CD14-positive monocyte (primary cell): ENCODE results near the gene NCK1. TPM values are rescaled to one million over a fixed set of nuclear protein-coding genes. Genes with fewer than 3 reads are reported as not detected.
A peak's percentile ranks its signal among the peaks of the same experiment; 100 is the strongest.

Source experiments
- DNase-seq, 3 donors: peaks; one replicate each; pipeline ENCODE4 v3.0.0-alpha.2; 2011 to 2022
- H2AFZ ChIP-seq: 2 replicates; pipeline ENCODE4 v1.6.0; 2012; ENCODE audit warnings: mild to moderate bottlenecking, low read depth, low read length, inconsistent platforms; ENCODE audit not compliant: insufficient read depth, poor library complexity, severe bottlenecking
- H3K27ac ChIP-seq, 2 donors: 1 replicate in 1 of 2; 2 replicates in 1 of 2; pipeline ENCODE4 v1.5.1; 2012 to 2013; ENCODE audit warnings: low read length in 2 of 2, control low read depth in 1 of 2, inconsistent platforms in 1 of 2, low read depth in 1 of 2, mild to moderate bottlenecking in 1 of 2
- H3K27me3 ChIP-seq, 2 donors: one replicate each; pipeline versions ENCODE4 v1.6.0 to v1.6.1; 2011 to 2013; ENCODE audit warnings: low read length in 2 of 2; ENCODE audit not compliant: control insufficient read depth in 2 of 2, insufficient read depth in 2 of 2
- H3K36me3 ChIP-seq, 2 donors: replicated peaks in 1 of 2; 1 replicate in 1 of 2; 2 replicates in 1 of 2; pipeline versions ENCODE4 v1.5.1 to v1.6.1; 2012 to 2013; ENCODE audit warnings: low read length in 2 of 2, control low read depth in 1 of 2, inconsistent platforms in 1 of 2, mild to moderate bottlenecking in 1 of 2; ENCODE audit not compliant: insufficient read depth in 2 of 2, control insufficient read depth in 1 of 2
- H3K4me1 ChIP-seq, 2 donors: 1 replicate in 1 of 2; 2 replicates in 1 of 2; pipeline versions ENCODE4 v1.5.1 to v1.6.1; 2012 to 2013; ENCODE audit warnings: low read length in 2 of 2, control low read depth in 1 of 2, inconsistent platforms in 1 of 2, mild to moderate bottlenecking in 1 of 2, moderate library complexity in 1 of 2; ENCODE audit not compliant: insufficient read depth in 2 of 2, control insufficient read depth in 1 of 2
- H3K4me2 ChIP-seq: replicated peaks from 2 replicates; pipeline ENCODE3; 2012; ENCODE audit warnings: low read length, moderate library complexity, mild to moderate bottlenecking; ENCODE audit not compliant: poor library complexity, severe bottlenecking; ENCODE audit errors: extremely low read depth
- H3K4me3 ChIP-seq, 3 experiments: fragments of 200-600 bp in 1 of 3; sonication (generic) in 1 of 3; replicated peaks in 1 of 3; 1 replicate in 2 of 3; 2 replicates in 1 of 3; pipeline ENCODE4 v1.5.1; 2011 to 2013; ENCODE audit warnings: low read length in 3 of 3, mild to moderate bottlenecking in 3 of 3, control low read depth in 2 of 3, low read depth in 2 of 3, inconsistent platforms in 1 of 3, moderate library complexity in 1 of 3
- H3K79me2 ChIP-seq: 2 replicates; pipeline ENCODE4 v1.6.0; 2012; ENCODE audit warnings: mild to moderate bottlenecking, control low read depth, inconsistent platforms, low read length, moderate library complexity; ENCODE audit not compliant: insufficient read depth
- H3K9ac ChIP-seq: 2 replicates; pipeline ENCODE4 v1.6.0; 2017; ENCODE audit warnings: low read length, mild to moderate bottlenecking; ENCODE audit not compliant: insufficient read depth, poor library complexity, severe bottlenecking
- H3K9me3 ChIP-seq, 2 donors: replicated peaks in 1 of 2; 1 replicate in 1 of 2; 2 replicates in 1 of 2; pipeline versions ENCODE4 v1.5.1 to v1.6.1; 2012 to 2013; ENCODE audit warnings: low read length in 2 of 2, control low read depth in 1 of 2; ENCODE audit not compliant: control insufficient read depth in 1 of 2, insufficient read depth in 1 of 2
- H4K20me1 ChIP-seq: 2 replicates; pipeline ENCODE4 v1.6.0; 2012; ENCODE audit warnings: mild to moderate bottlenecking, low read length, control low read depth, moderate library complexity; ENCODE audit not compliant: insufficient read depth
- H3K27ac Mint-ChIP-seq, 7 donors: one replicate each; pipeline ENCODE4 v1.8.0; 2020; ENCODE audit warnings: mild to moderate bottlenecking in 7 of 7, mixed read lengths in 7 of 7, moderate library complexity in 6 of 7, inconsistent platforms in 2 of 7
- H3K27me3 Mint-ChIP-seq, 3 donors: one replicate each; pipeline ENCODE4 v1.8.0; 2021 to 2022; ENCODE audit warnings: low read depth in 3 of 3, mild to moderate bottlenecking in 3 of 3, mixed read lengths in 3 of 3, moderate library complexity in 3 of 3, inconsistent platforms in 1 of 3
- H3K36me3 Mint-ChIP-seq, 2 donors: one replicate each; pipeline ENCODE4 v1.8.0; 2020; ENCODE audit warnings: mixed read lengths in 2 of 2, inconsistent platforms in 1 of 2, mild to moderate bottlenecking in 1 of 2
- H3K4me1 Mint-ChIP-seq: one replicate; pipeline ENCODE4 v1.8.0; 2020; ENCODE audit warnings: mild to moderate bottlenecking, mixed read lengths
- H3K4me3 Mint-ChIP-seq, 2 donors: one replicate each; pipeline ENCODE4 v1.8.0; 2020; ENCODE audit warnings: mild to moderate bottlenecking in 2 of 2, mixed read lengths in 2 of 2, moderate library complexity in 1 of 2
- H3K9me3 Mint-ChIP-seq, 7 donors: one replicate each; pipeline ENCODE4 v1.8.0; 2020 to 2022; ENCODE audit warnings: mixed read lengths in 7 of 7, mild to moderate bottlenecking in 6 of 7, moderate library complexity in 6 of 7, inconsistent platforms in 2 of 7
- WGBS: methylation state at CpG from one replicate; pipeline ENCODE4 v1.1.5; 2013; ENCODE audit warnings: missing lambda C conversion rate; ENCODE audit not compliant: insufficient coverage; 5-methylcytosine and 5-hydroxymethylcytosine counted together
- intact Hi-C, 2 donors: fragments of 100-400 bp; cut with micrococcal nuclease; formaldehyde crosslinking; loops; one replicate each; pipeline versions ENCODE4 v1.15.0 to v1.15.1; 2023
- polyA plus RNA-seq, 3 donors: library from polyadenylated mRNA; depleted of rRNA in 1 of 3; unstranded in 2 of 3; stranded (reverse) in 1 of 3; fragments of 300-500 nt in 2 of 3; fragments of >200 nt in 1 of 3; fragmentation: Illumina TruSeq in 2 of 3; gene quantifications; 1 replicate in 2 of 3; 2 replicates in 1 of 3; pipeline ENCODE4 v1.2.3, GENCODE V29; 2012 to 2021
- TF ChIP-seq, protein P1 (sequence below): fragments of 200-600 bp; IDR thresholded peaks from one replicate; pipeline ENCODE4 v1.8.0; 2022; ENCODE audit warnings: antibody characterized with exemption, mild to moderate bottlenecking

Gene NCK1
- polyA plus RNA-seq, 3 donors = 20.4 to 28.8 (median 22.8) TPM

- H3K4me1 Mint-ChIP-seq = peaks cover 66% of the 10 kb centered on the region
- H3K9me3 ChIP-seq = no peaks in the 10 kb centered on the region
- H3K9me3 Mint-ChIP-seq = peaks cover 0 to 6% (median 0%) of the 10 kb centered on the region in 7 donors
- intact Hi-C loops = loop anchor here (10.0 kb wide), 2 partner anchors 106 to 666 kb away; partner anchors contain the start of genes MSL2 (in 1 of the 2) and STAG1 (in 1 of the 2)
- H3K27ac ChIP-seq = no peak overlapping the region
- no peak overlapping the region for H3K9ac ChIP-seq
- peak overlapping the region; percentile 89 to 96 for H3K4me3 Mint-ChIP-seq
- peak overlapping the region; percentile 96 for H2AFZ ChIP-seq
- no peaks in the 10 kb centered on the region for H3K36me3 ChIP-seq
- no peaks in the 10 kb centered on the region for H3K27me3 ChIP-seq
- H3K27ac Mint-ChIP-seq = peak overlapping the region in 6 of 7 donors; percentile 37 to 93 (median 68)
- DNase-seq = no peak
- peaks cover 52% of the 10 kb centered on the region for H3K79me2 ChIP-seq
- H3K4me1 ChIP-seq = peaks cover 50 to 69% of the 10 kb centered on the region in 2 donors
- no peaks in the 10 kb centered on the region for H3K27me3 Mint-ChIP-seq
- peak overlapping the region; percentile 94 for H3K4me2 ChIP-seq
- peaks cover 2 to 5% of the 10 kb centered on the region in 2 donors for H3K36me3 Mint-ChIP-seq
- TF ChIP-seq, protein P1, sequence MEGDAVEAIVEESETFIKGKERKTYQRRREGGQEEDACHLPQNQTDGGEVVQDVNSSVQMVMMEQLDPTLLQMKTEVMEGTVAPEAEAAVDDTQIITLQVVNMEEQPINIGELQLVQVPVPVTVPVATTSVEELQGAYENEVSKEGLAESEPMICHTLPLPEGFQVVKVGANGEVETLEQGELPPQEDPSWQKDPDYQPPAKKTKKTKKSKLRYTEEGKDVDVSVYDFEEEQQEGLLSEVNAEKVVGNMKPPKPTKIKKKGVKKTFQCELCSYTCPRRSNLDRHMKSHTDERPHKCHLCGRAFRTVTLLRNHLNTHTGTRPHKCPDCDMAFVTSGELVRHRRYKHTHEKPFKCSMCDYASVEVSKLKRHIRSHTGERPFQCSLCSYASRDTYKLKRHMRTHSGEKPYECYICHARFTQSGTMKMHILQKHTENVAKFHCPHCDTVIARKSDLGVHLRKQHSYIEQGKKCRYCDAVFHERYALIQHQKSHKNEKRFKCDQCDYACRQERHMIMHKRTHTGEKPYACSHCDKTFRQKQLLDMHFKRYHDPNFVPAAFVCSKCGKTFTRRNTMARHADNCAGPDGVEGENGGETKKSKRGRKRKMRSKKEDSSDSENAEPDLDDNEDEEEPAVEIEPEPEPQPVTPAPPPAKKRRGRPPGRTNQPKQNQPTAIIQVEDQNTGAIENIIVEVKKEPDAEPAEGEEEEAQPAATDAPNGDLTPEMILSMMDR = no peak
- peaks cover 14% of the 10 kb centered on the region for H4K20me1 ChIP-seq
- peak overlapping the region in 2 of 3 experiments; percentile 78 to 97 for H3K4me3 ChIP-seq
- WGBS = no CpG with 5 or more reads among the region's 4 CpGs
Observed at GRCh38 chr3:136860541-136860940, 1.5 kb upstream of the NCK1 start.

DNA sequence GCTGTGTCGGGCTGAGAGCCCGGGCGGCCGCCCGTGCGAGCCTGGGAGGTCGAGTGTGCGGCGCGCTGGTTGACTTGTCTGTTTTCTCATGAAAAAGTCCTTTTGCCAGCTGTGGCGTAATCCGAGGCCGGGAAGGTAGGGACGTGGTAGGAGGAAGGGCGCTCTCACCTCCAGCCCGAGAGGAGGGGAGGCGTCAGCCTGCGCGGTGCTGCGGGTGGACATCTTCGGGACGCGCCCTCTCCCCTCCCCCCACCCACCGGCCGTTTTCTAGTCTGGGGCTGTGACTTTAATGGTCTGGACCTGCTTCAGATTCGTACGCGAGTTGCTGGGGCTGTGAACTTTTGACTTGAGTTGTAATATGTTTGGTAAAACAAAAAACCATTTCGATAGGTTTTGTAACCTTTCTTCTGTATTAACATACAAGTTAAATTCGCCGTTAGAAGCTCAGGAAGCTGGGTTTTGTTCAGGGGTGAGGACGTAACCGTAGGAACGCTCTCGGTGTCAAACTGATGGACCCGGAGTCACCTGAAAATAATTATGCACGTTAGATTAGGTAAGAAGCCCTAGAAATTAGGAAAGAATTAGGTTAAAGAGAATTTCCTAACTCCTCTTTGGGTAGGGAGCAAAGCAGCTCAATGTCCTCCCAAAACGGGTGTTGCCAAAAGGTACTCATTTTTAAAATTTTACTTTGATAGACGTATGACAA lies 762 bp downstream of the NCK1 start:
- H3K36me3 ChIP-seq = peaks cover 4% of the 10 kb centered on the region in 2 donors
- intact Hi-C loops = loop anchor here (10.0 kb wide), 2 partner anchors 108 to 668 kb away; partner anchors contain the start of genes MSL2 (in 1 of the 2) and STAG1 (in 1 of the 2)
- H4K20me1 ChIP-seq = peaks cover 36% of the 10 kb centered on the region
- peaks cover 75% of the 10 kb centered on the region for H3K79me2 ChIP-seq
- Mint-ChIP-seq H3K4me1 (peaks cover 57% of the 10 kb centered on the region), H3K27ac (peak overlapping the region; percentile 93 to 97 (median 95)), H3K27me3 (peaks cover 0 to 3% (median 0%) of the 10 kb centered on the region in 3 donors), H3K9me3 (no peaks in the 10 kb centered on the region), H3K4me3 (peak overlapping the region; percentile 89 to 96), H3K36me3 (peaks cover 8 to 14% of the 10 kb centered on the region in 2 donors)
- H3K4me1 ChIP-seq = peaks cover 31 to 49% of the 10 kb centered on the region in 2 donors
- H3K27me3 ChIP-seq = no peaks in the 10 kb centered on the region
- peak overlapping the region; percentile 87 to 96 for H3K27ac ChIP-seq
- H3K9me3 ChIP-seq = no peaks in the 10 kb centered on the region
- DNase-seq = peak; percentile 35 to 59 (median 43)
- H3K9ac ChIP-seq = peak overlapping the region; percentile 94
- peak overlapping the region; percentile 78 to 97 (median 88) for H3K4me3 ChIP-seq
- H2AFZ ChIP-seq = peak overlapping the region; percentile 96
- 0% methylated on average over 12 of the region's 39 CpGs for WGBS
- TF ChIP-seq, protein P1 = no peak
- peak overlapping the region; percentile 94 for H3K4me2 ChIP-seq
